IPS-15b (cell line): ENCODE results near the gene SLC25A21.

Experiments
- H3K27me3 ChIP-seq: one replicate; pipeline ENCODE4 v1.6.1; 2013; ENCODE audit warnings: low read length; ENCODE audit not compliant: control insufficient read depth, insufficient read depth
- H3K36me3 ChIP-seq: one replicate; pipeline ENCODE4 v1.6.1; 2013; ENCODE audit warnings: low read length; ENCODE audit not compliant: control insufficient read depth, insufficient read depth
- H3K4me1 ChIP-seq: one replicate; pipeline ENCODE4 v1.6.1; 2013; ENCODE audit warnings: mild to moderate bottlenecking, low read length; ENCODE audit not compliant: control insufficient read depth, insufficient read depth
- H3K4me3 ChIP-seq: one replicate; pipeline ENCODE4 v1.5.1; 2013; ENCODE audit warnings: low read depth, low read length
- H3K9ac ChIP-seq: one replicate; pipeline ENCODE4 v1.6.1; 2013; ENCODE audit warnings: low read depth, mild to moderate bottlenecking, low read length
- H3K9me3 ChIP-seq: one replicate; pipeline ENCODE4 v1.6.1; 2013; ENCODE audit warnings: mild to moderate bottlenecking, low read length; ENCODE audit not compliant: control insufficient read depth, insufficient read depth

The SLC25A21 gene

GRCh38 chr14:37032863-37033262 is 139.5 kb downstream of the SLC25A21 start:
- no peak overlapping the region for H3K4me3 ChIP-seq
- H3K9ac ChIP-seq = no peak overlapping the region
- H3K9me3 ChIP-seq = no peaks in the 10 kb centered on the region
- no peaks in the 10 kb centered on the region for H3K36me3 ChIP-seq
- peaks cover 11% of the 10 kb centered on the region for H3K4me1 ChIP-seq
- no peaks in the 10 kb centered on the region for H3K27me3 ChIP-seq

GRCh38 chr14:37027188-37027824 is 145.1 kb downstream of the SLC25A21 start:
- H3K4me3 ChIP-seq = no peak overlapping the region

GRCh38 chr14:37023875-37024565 is 148.4 kb downstream of the SLC25A21 start:
- no peaks in the 10 kb centered on the region for H3K4me1 ChIP-seq
- no peak overlapping the region for H3K4me3 ChIP-seq
- no peaks in the 10 kb centered on the region for H3K36me3 ChIP-seq
- H3K27me3 ChIP-seq = no peaks in the 10 kb centered on the region
- H3K9ac ChIP-seq = no peak overlapping the region
- no peaks in the 10 kb centered on the region for H3K9me3 ChIP-seq

More at GRCh38 chr14:37027188-37027824, 145.1 kb downstream of the SLC25A21 start:
- Histone ChIP-seq H3K9me3 (no peaks in the 10 kb centered on the region), H3K27me3 (no peaks in the 10 kb centered on the region), H3K36me3 (no peaks in the 10 kb centered on the region), H3K4me1 (peaks cover 4% of the 10 kb centered on the region), H3K9ac (no peak overlapping the region)

- Histone ChIP-seq H3K4me3 (no peak overlapping the region), H3K9me3 (no peaks in the 10 kb centered on the region), H3K27me3 (no peaks in the 10 kb centered on the region), H3K9ac (no peak overlapping the region), H3K4me1 (no peaks in the 10 kb centered on the region), H3K36me3 (no peaks in the 10 kb centered on the region)
Observed at GRCh38 chr14:37021390-37021789, 151.0 kb downstream of the SLC25A21 start.

GRCh38 chr14:37019488-37019887 is 152.9 kb downstream of the SLC25A21 start:
- Histone ChIP-seq H3K4me3 (no peak overlapping the region), H3K4me1 (no peaks in the 10 kb centered on the region), H3K27me3 (no peaks in the 10 kb centered on the region), H3K9ac (no peak overlapping the region), H3K9me3 (no peaks in the 10 kb centered on the region), H3K36me3 (no peaks in the 10 kb centered on the region)

GRCh38 chr14:37018571-37019240 is 153.7 kb downstream of the SLC25A21 start:
- H3K36me3 ChIP-seq = no peaks in the 10 kb centered on the region
- H3K27me3 ChIP-seq = no peaks in the 10 kb centered on the region
- H3K4me3 ChIP-seq = no peak overlapping the region
- H3K4me1 ChIP-seq = no peaks in the 10 kb centered on the region
- H3K9ac ChIP-seq = no peak overlapping the region
- H3K9me3 ChIP-seq = no peaks in the 10 kb centered on the region

GRCh38 chr14:37013078-37013477 is 159.3 kb downstream of the SLC25A21 start:
- Histone ChIP-seq H3K4me1 (no peaks in the 10 kb centered on the region), H3K4me3 (no peak overlapping the region), H3K9me3 (no peaks in the 10 kb centered on the region), H3K27me3 (no peaks in the 10 kb centered on the region), H3K9ac (no peak overlapping the region), H3K36me3 (no peaks in the 10 kb centered on the region)

- H3K9ac ChIP-seq = no peak overlapping the region
- no peaks in the 10 kb centered on the region for H3K36me3 ChIP-seq
- no peaks in the 10 kb centered on the region for H3K9me3 ChIP-seq
- no peak overlapping the region for H3K4me3 ChIP-seq
- no peaks in the 10 kb centered on the region for H3K27me3 ChIP-seq
- no peaks in the 10 kb centered on the region for H3K4me1 ChIP-seq
Observed at GRCh38 chr14:36998686-36999085, 173.7 kb downstream of the SLC25A21 start.

GRCh38 chr14:36997843-36998242 is 174.6 kb downstream of the SLC25A21 start:
- Histone ChIP-seq H3K4me1 (no peaks in the 10 kb centered on the region), H3K36me3 (no peaks in the 10 kb centered on the region), H3K27me3 (no peaks in the 10 kb centered on the region), H3K4me3 (no peak overlapping the region), H3K9me3 (no peaks in the 10 kb centered on the region), H3K9ac (no peak overlapping the region)

GRCh38 chr14:36996857-36997590 is 175.4 kb downstream of the SLC25A21 start:
- H3K36me3 ChIP-seq = no peaks in the 10 kb centered on the region
- H3K9me3 ChIP-seq = no peaks in the 10 kb centered on the region
- H3K27me3 ChIP-seq = no peaks in the 10 kb centered on the region
- H3K4me1 ChIP-seq = no peaks in the 10 kb centered on the region
- no peak overlapping the region for H3K4me3 ChIP-seq
- no peak overlapping the region for H3K9ac ChIP-seq

GRCh38 chr14:36996133-36996856 is 176.1 kb downstream of the SLC25A21 start:
- no peak overlapping the region for H3K9ac ChIP-seq
- H3K9me3 ChIP-seq = no peaks in the 10 kb centered on the region
- H3K27me3 ChIP-seq = no peaks in the 10 kb centered on the region
- no peaks in the 10 kb centered on the region for H3K36me3 ChIP-seq
- no peak overlapping the region for H3K4me3 ChIP-seq
- no peaks in the 10 kb centered on the region for H3K4me1 ChIP-seq
